ENCODE measurements around the gene SPATA13.

Gene SPATA13

GRCh38 chr13:24161010-24161775, 673 bp downstream of the SPATA13 start:
- TF ChIP-seq FOXM1 (IDR thresholded peaks at IDR 0.05; ENCODE audit: borderline replicate concordance, low read depth) (no peak), MAX (IDR thresholded peaks at IDR 0.05) (peak; percentile 85)

- no peak for TF ChIP-seq YY1 (IDR thresholded peaks at IDR 0.05; ENCODE audit: low read depth)
- TF ChIP-seq FOXM1 (IDR thresholded peaks at IDR 0.05; ENCODE audit: borderline replicate concordance, low read depth): no peak
- no peak for TF ChIP-seq ZBTB7A (IDR thresholded peaks at IDR 0.05; ENCODE audit: low read depth)
- TF ChIP-seq MAX (IDR thresholded peaks at IDR 0.05): no peak
- no peak for TF ChIP-seq TEAD4 (IDR thresholded peaks at IDR 0.05)
- TF ChIP-seq REST (IDR thresholded peaks at IDR 0.05; ENCODE audit: low read depth): no peak
These were observed 1.5 kb downstream of the SPATA13 start for GRCh38 chr13:24161980-24162525.

- TF ChIP-seq EGR1 (IDR thresholded peaks at IDR 0.05): no peak
- TF ChIP-seq NFIC (IDR thresholded peaks at IDR 0.05): no peak
- TF ChIP-seq ZBTB7A (IDR thresholded peaks at IDR 0.05; ENCODE audit: low read depth): no peak
- no peak for TF ChIP-seq EP300 (IDR thresholded peaks at IDR 0.05; ENCODE audit: borderline replicate concordance)
- TF ChIP-seq MAX (IDR thresholded peaks at IDR 0.05): no peak
- no peak for TF ChIP-seq USF1 (IDR thresholded peaks at IDR 0.05)
- TF ChIP-seq TEAD4 (IDR thresholded peaks at IDR 0.05): no peak
- TF ChIP-seq TAF1 (IDR thresholded peaks at IDR 0.05; ENCODE audit: low read depth): no peak
- no peak for TF ChIP-seq TCF12 (IDR thresholded peaks at IDR 0.05; ENCODE audit: low read depth)
- TF ChIP-seq CEBPB (IDR thresholded peaks at IDR 0.05): no peak
These were observed 2.1 kb downstream of the SPATA13 start for GRCh38 chr13:24162604-24163003.

- TF ChIP-seq TCF12 (IDR thresholded peaks at IDR 0.05; ENCODE audit: low read depth): no peak
- no peak for TF ChIP-seq CREB1 (IDR thresholded peaks at IDR 0.05; ENCODE audit: low read depth)
- no peak for TF ChIP-seq ZBTB7A (IDR thresholded peaks at IDR 0.05; ENCODE audit: low read depth)
- no peak for TF ChIP-seq CEBPB (IDR thresholded peaks at IDR 0.05)
- no peak for TF ChIP-seq EP300 (IDR thresholded peaks at IDR 0.05; ENCODE audit: borderline replicate concordance)
- TF ChIP-seq NFIC (IDR thresholded peaks at IDR 0.05): no peak
- no peak for TF ChIP-seq MAX (IDR thresholded peaks at IDR 0.05)
- no peak for TF ChIP-seq EGR1 (IDR thresholded peaks at IDR 0.05)
- TF ChIP-seq USF1 (IDR thresholded peaks at IDR 0.05): no peak
- TF ChIP-seq FOXM1 (IDR thresholded peaks at IDR 0.05; ENCODE audit: borderline replicate concordance, low read depth): no peak
- no peak for TF ChIP-seq RAD21 (IDR thresholded peaks at IDR 0.05; ENCODE audit: low read depth)
- no peak for TF ChIP-seq TEAD4 (IDR thresholded peaks at IDR 0.05)
- TF ChIP-seq REST (IDR thresholded peaks at IDR 0.05; ENCODE audit: low read depth): no peak
These were observed 5.2 kb downstream of the SPATA13 start for GRCh38 chr13:24165746-24166145.

GRCh38 chr13:24166561-24166960, 6.0 kb downstream of the SPATA13 start:
- TF ChIP-seq NFIC (IDR thresholded peaks at IDR 0.05) (no peak), REST (IDR thresholded peaks at IDR 0.05; ENCODE audit: low read depth) (no peak), EP300 (IDR thresholded peaks at IDR 0.05; ENCODE audit: borderline replicate concordance) (no peak), ZBTB7A (IDR thresholded peaks at IDR 0.05; ENCODE audit: low read depth) (no peak)
